Right lobe of liver (tissue), 4 donors: ENCODE results near the gene ATG5.

ENCODE experiments used
- CTCF ChIP-seq, 4 donors: fragments of 200-600 bp in 3 of 4; fragments of 450-650 bp in 1 of 4; IDR thresholded peaks; one replicate each; pipeline versions ENCODE4 v1.5.1 to v1.8.0; 2016 to 2022; ENCODE audit warnings: antibody characterized with exemption in 4 of 4, mild to moderate bottlenecking in 2 of 4
- POLR2A ChIP-seq: fragments of 450-650 bp; IDR thresholded peaks from one replicate; pipeline ENCODE4 v1.6.1; 2017; ENCODE audit warnings: antibody characterized with exemption, mild to moderate bottlenecking
- donor health status: DM: no; HTN: no; CAD: no.
- donor health status: DM: no; HTN: no; CAD: no.
- donor health status: DM: no; HTN: yes; CAD: no.

- TF ChIP-seq CTCF (IDR thresholded peaks at IDR 0.05) (no peak), POLR2A (no peak)
Measured at GRCh38 chr6:106156863-106157262, 168.7 kb downstream of the ATG5 start.
